Measurements from ENCODE around the gene DPM3.

DNA sequence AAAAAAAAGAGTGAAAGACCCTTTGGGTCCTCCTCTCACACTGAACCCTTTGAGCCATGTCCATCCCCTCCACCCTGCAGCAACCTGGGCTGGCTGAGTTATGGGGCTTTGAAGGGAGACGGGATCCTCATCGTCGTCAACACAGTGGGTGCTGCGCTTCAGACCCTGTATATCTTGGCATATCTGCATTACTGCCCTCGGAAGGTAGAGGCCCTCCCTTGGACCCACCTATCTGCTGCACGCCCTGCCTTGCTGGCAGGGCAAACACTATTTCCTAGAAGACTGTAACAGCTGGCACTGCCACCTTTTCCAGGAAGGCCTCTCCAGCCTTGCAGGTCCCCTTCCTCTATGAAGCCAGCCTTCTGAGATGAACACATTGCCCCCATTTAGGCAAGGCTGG, 3.6 kb downstream of the DPM3 start:
- TF ChIP-seq, protein P1, sequence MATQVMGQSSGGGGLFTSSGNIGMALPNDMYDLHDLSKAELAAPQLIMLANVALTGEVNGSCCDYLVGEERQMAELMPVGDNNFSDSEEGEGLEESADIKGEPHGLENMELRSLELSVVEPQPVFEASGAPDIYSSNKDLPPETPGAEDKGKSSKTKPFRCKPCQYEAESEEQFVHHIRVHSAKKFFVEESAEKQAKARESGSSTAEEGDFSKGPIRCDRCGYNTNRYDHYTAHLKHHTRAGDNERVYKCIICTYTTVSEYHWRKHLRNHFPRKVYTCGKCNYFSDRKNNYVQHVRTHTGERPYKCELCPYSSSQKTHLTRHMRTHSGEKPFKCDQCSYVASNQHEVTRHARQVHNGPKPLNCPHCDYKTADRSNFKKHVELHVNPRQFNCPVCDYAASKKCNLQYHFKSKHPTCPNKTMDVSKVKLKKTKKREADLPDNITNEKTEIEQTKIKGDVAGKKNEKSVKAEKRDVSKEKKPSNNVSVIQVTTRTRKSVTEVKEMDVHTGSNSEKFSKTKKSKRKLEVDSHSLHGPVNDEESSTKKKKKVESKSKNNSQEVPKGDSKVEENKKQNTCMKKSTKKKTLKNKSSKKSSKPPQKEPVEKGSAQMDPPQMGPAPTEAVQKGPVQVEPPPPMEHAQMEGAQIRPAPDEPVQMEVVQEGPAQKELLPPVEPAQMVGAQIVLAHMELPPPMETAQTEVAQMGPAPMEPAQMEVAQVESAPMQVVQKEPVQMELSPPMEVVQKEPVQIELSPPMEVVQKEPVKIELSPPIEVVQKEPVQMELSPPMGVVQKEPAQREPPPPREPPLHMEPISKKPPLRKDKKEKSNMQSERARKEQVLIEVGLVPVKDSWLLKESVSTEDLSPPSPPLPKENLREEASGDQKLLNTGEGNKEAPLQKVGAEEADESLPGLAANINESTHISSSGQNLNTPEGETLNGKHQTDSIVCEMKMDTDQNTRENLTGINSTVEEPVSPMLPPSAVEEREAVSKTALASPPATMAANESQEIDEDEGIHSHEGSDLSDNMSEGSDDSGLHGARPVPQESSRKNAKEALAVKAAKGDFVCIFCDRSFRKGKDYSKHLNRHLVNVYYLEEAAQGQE (IDR thresholded peaks at IDR 0.05; ENCODE audit: low read depth, low read length) = no peak
- no peak for TF ChIP-seq YY1 (IDR thresholded peaks at IDR 0.05; ENCODE audit: low read depth)

All from SK-N-SH (cell line).